ENCODE data around the gene ANO2.

DNA sequence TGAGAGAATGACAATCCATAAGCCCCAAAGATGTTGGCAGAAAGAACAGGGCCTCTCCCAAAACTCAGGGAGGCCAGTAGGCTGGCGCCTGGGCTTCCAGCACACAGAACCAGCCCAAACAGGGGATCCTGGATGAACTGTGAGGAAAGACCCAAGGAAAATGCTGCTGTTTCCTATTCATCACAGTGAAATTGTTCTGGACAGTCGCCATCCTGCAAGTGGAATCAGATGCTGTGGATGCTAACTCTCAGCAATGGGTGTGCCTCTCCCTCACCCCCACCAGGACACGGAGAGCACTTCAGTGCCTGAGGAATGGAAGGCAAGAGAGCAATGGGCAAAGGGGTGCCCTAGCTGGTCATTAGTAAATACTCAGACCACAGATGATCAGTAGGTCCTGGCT lies 80.8 kb downstream of the ANO2 start:
- no peak for TF ChIP-seq STAT1 (IDR thresholded peaks at IDR 0.05; ENCODE audit: unreplicated experiment)
- no peak for TF ChIP-seq CTCF (conservative IDR thresholded peaks at IDR 0.05; ENCODE audit: low read depth in 2 of 2)
- no peak for TF ChIP-seq EZH2phosphoT487 (IDR thresholded peaks at IDR 0.05; ENCODE audit: unreplicated experiment)
- TF ChIP-seq CREB1 (CRISPR knock-in tag; IDR thresholded peaks at IDR 0.05; ENCODE audit: low read depth), result no peak
- TF ChIP-seq EZH2 (IDR thresholded peaks at IDR 0.05; ENCODE audit: low read depth, unreplicated experiment), result no peak
- no peak for TF ChIP-seq POLR2AphosphoS5 (IDR thresholded peaks at IDR 0.05; ENCODE audit: low read depth)
- no peak for TF ChIP-seq NANOG (IDR thresholded peaks at IDR 0.05; ENCODE audit: borderline replicate concordance)
- no peak for TF ChIP-seq REST (IDR thresholded peaks at IDR 0.05; ENCODE audit: unreplicated experiment)

All from GM23338 (cell line).